DMS153 (cell line): ENCODE results near the gene CDH15.

Experiments
- DNase-seq: peaks from one replicate; lab custom pipeline; 2025; lab: John Stamatoyannopoulos, UW

The CDH15 gene

GRCh38 chr16:89140981-89141883, 30.3 kb upstream of the CDH15 start:
- DNase-seq: no peak

- no peak for DNase-seq
These were observed 29.7 kb upstream of the CDH15 start for GRCh38 chr16:89141884-89142267.

- DNase-seq: peak; percentile 22
These were observed 28.9 kb upstream of the CDH15 start for GRCh38 chr16:89142474-89143195.

- no peak for DNase-seq
These were observed 28.3 kb upstream of the CDH15 start for GRCh38 chr16:89143201-89143741.

GRCh38 chr16:89143911-89144675, 27.5 kb upstream of the CDH15 start:
- no peak for DNase-seq

- DNase-seq: no peak
These were observed 26.9 kb upstream of the CDH15 start for GRCh38 chr16:89144681-89145080.

GRCh38 chr16:89145406-89146161, 26.0 kb upstream of the CDH15 start:
- no peak for DNase-seq

- DNase-seq: no peak
These were observed 25.1 kb upstream of the CDH15 start for GRCh38 chr16:89146211-89147005.

- no peak for DNase-seq
These were observed 24.3 kb upstream of the CDH15 start for GRCh38 chr16:89147085-89147817.

GRCh38 chr16:89149386-89149785, 22.2 kb upstream of the CDH15 start:
- DNase-seq: no peak

GRCh38 chr16:89150090-89150835, 21.3 kb upstream of the CDH15 start:
- no peak for DNase-seq

GRCh38 chr16:89150981-89151380, 20.6 kb upstream of the CDH15 start:
- DNase-seq: no peak

- DNase-seq: no peak
These were observed 18.5 kb upstream of the CDH15 start for GRCh38 chr16:89152831-89153700.

- DNase-seq: no peak
These were observed 17.7 kb upstream of the CDH15 start for GRCh38 chr16:89153848-89154271.

GRCh38 chr16:89154390-89155183, 17.0 kb upstream of the CDH15 start:
- no peak for DNase-seq

GRCh38 chr16:89155184-89155679, 16.3 kb upstream of the CDH15 start:
- DNase-seq: no peak
